Activated CD4-positive, alpha-beta memory T cell treated with anti-CD3 and anti-CD28 coated beads for 36 hours (primary cell): ENCODE results near the gene SMIM35. TPM values are rescaled to one million over a fixed set of nuclear protein-coding genes. Genes with fewer than 3 reads are reported as not detected.

Experiments
- CTCF ChIA-PET: fragments of 350-600 bp; sonication (Branson Sonifier 250); formaldehyde crosslinking; loops from one replicate; lab custom pipeline; 2021; ENCODE audit warnings: antibody characterized with exemption, inconsistent platforms; lab: Charles Lee
- POLR2A ChIA-PET: fragments of 350-600 bp; sonication (Branson Sonifier 250); formaldehyde crosslinking; loops from one replicate; lab custom pipeline; 2021; ENCODE audit warnings: antibody characterized with exemption; lab: Charles Lee
- DNase-seq: peaks from one replicate; pipeline ENCODE4 v3.0.0-alpha.2; 2020
- H3K27ac Mint-ChIP-seq: one replicate; pipeline ENCODE4 v1.8.0; 2021; ENCODE audit warnings: mixed read lengths
- H3K27me3 Mint-ChIP-seq: one replicate; pipeline ENCODE4 v1.8.0; 2021; ENCODE audit warnings: mixed read lengths
- H3K36me3 Mint-ChIP-seq: one replicate; pipeline ENCODE4 v1.8.0; 2021; ENCODE audit warnings: mixed read lengths
- H3K4me1 Mint-ChIP-seq: one replicate; pipeline ENCODE4 v1.8.0; 2021; ENCODE audit warnings: low read depth, mixed read lengths
- H3K4me3 Mint-ChIP-seq: one replicate; pipeline ENCODE4 v1.8.0; 2021; ENCODE audit warnings: mild to moderate bottlenecking, mixed read lengths
- H3K9me3 Mint-ChIP-seq: one replicate; pipeline ENCODE4 v1.8.0; 2021; ENCODE audit warnings: mixed read lengths
- intact Hi-C: fragments of 100-400 bp; cut with micrococcal nuclease; formaldehyde crosslinking; loops from one replicate; pipeline ENCODE4 v1.15.1; 2023
- total RNA-seq, 2 experiments: library from RNA; stranded (reverse); gene quantifications; one replicate each; pipeline ENCODE4 v1.2.3, GENCODE V29; 2021

SMIM35 gene
- total RNA-seq, 2 experiments from 2014 or later: 0.22 to 0.40 TPM

DNA sequence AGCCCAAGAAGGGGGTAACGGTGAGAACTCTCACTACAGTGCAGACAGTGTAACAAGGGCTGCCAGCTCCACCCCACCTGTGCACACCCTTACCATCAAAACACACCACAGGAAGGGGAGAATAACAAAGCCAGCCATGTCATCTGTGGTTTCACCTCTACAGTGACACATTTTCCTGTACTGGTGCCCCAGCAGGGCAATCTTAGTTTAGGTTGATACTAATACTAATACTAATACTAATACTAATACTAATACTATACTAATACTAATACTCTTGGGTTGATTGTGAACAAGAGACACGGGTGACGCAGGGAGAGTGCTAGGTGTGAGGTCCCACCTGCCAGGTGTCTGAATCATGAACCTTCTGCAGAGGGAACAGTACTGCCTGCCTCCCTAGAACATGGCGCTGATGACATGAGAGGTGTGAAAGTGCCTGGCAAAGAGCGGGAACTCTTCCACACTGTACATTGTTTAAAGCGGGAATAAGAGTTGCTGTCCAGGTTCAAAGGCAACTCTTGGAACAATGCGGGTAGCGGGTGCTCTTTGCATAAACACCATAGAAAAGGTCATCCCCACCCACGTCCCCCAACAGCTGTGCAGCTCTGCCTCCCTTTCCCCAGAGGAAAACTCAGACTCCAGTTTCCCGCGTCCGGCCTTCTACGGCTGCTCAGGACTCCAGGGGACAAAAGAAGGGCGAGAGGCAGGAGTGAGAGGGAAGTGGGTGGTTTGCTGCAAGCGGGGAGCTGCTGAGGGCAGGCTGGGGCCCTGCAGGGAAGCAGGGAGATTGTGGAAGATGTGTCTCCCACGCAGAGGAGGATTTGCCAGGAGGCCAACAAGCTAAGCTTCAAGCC lies 34.9 kb downstream of the SMIM35 start:
- Mint-ChIP-seq H3K9me3 (no peaks in the 10 kb centered on the region), H3K4me1 (peaks cover 56% of the 10 kb centered on the region), H3K36me3 (no peaks in the 10 kb centered on the region), H3K4me3 (peak overlapping the region; percentile 41), H3K27ac (peak overlapping the region; percentile 84), H3K27me3 (no peaks in the 10 kb centered on the region)
- DNase-seq: peak; percentile 82
- intact Hi-C loops: loop anchor here (1.0 to 5.0 kb wide), 5 partner anchors 50 to 229 kb away; partner anchors contain the start of gene IL10RA
- ChIA-PET POLR2A (interaction anchor here (1.3 to 4.2 kb wide), 5 partner anchors 50 to 236 kb away, joined by 4 to 47 read pairs (median 17); partner anchors contain the start of gene IL10RA), CTCF (interaction anchor here (0.7 to 6.8 kb wide), 23 partner anchors 10 to 626 kb away, joined by 3 to 248 read pairs (median 11); partner anchors contain the start of genes FXYD2 and IL10RA)

DNA sequence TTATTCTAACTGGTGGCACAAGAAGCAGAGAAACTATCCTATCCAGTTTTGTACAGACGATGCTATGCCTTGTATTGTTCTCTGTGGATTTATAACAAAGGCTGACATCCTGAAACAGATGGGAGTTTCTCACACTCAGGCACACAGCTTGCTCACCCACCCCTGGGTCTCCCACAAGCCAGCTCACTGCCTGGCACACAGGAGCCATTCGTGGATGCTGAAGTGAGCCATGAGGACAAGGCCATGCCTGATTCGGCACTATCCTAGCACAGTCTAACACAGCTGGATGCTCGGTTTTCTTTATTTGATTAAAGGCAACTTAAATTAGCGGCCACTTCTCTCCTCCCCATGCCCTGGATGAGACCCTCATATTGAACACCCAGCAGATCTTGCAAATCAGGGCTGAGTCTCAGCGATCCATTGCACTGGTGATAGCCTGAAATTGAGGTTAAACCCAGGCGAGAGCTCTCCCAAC lies 35.6 kb downstream of the SMIM35 start:
- H3K27me3 Mint-ChIP-seq: no peaks in the 10 kb centered on the region
- DNase-seq: peak; percentile 36
- H3K36me3 Mint-ChIP-seq: no peaks in the 10 kb centered on the region
- no peaks in the 10 kb centered on the region for H3K9me3 Mint-ChIP-seq
- CTCF ChIA-PET: interaction anchor here (0.7 to 6.8 kb wide), 9 partner anchors 9 to 244 kb away, joined by 3 to 248 read pairs (median 82); partner anchors contain the start of gene IL10RA
- peaks cover 62% of the 10 kb centered on the region for H3K4me1 Mint-ChIP-seq
- POLR2A ChIA-PET: interaction anchor here (0.7 to 4.2 kb wide), 4 partner anchors 49 to 106 kb away, joined by 4 to 47 read pairs (median 28); partner anchors contain the start of gene IL10RA
- H3K27ac Mint-ChIP-seq: peak overlapping the region; percentile 84
- intact Hi-C loops: loop anchor here (1.0 to 5.0 kb wide), 4 partner anchors 49 to 191 kb away; partner anchors contain the start of gene IL10RA
- peak overlapping the region; percentile 41 for H3K4me3 Mint-ChIP-seq

DNA sequence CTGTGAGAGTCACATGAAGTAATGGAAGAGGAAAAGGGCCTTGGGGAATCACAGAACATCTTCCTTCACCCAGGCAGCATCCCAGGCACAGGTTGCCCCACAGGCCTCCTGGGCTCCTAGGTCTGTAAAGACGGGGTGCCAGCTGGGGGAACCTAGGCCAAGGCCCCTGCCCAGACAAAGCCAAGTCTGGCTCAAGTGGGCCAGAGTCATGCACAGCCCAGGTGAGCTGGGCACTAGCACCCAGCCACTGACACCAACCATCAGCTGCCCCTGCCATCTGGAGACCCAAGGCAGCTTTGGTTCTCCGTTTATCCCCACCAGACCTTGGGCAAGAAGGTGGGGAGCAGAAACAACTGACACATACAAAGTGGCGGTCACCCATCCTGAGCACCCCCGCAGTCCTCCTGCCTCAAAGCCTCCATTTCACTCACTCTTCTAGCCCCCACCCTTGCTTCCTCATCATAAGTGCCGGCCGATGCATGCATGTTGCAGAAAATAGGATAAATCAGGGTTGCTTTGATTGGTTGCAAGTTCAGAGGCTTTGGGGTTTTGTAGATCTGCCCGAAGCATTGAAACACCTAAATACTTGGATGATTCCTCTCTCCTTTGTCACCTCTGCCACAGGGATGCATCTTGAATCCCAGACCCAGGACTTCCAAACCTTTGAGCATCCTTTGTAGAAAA lies 36.4 kb downstream of the SMIM35 start:
- no peaks in the 10 kb centered on the region for H3K9me3 Mint-ChIP-seq
- ChIA-PET CTCF (interaction anchor here (1.0 to 6.8 kb wide), 7 partner anchors 50 to 243 kb away, joined by 3 to 248 read pairs (median 86); partner anchors contain the start of gene IL10RA), POLR2A (interaction anchor here (0.7 to 4.2 kb wide), 4 partner anchors 49 to 107 kb away, joined by 4 to 47 read pairs (median 28); partner anchors contain the start of gene IL10RA)
- DNase-seq: peak; percentile 8
- peak overlapping the region; percentile 84 for H3K27ac Mint-ChIP-seq
- peaks cover 71% of the 10 kb centered on the region for H3K4me1 Mint-ChIP-seq
- H3K36me3 Mint-ChIP-seq: no peaks in the 10 kb centered on the region
- H3K4me3 Mint-ChIP-seq: no peak overlapping the region
- intact Hi-C loops: loop anchor here (5.0 kb wide), 2 partner anchors 118 to 192 kb away; no protein-coding TSS in a partner anchor
- no peaks in the 10 kb centered on the region for H3K27me3 Mint-ChIP-seq

DNA sequence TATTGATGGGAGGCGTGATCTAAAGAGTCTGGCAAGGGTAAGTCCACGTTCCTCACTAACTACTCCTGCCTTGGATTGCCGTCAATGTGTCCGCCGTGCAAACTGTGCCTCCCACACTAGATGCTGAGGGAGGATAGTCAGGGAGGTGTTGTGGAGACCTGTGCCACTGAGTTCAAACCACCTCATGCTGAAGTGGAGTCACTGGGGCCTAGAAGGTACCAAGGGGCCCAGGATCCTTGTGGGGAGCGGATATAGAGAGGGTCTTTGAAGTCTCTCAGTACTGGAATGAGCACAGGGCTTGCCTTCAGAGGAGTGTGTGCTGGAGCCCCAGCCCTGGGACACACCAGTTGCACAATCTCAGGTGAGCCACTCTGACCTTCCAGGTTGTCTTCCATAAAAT lies 37.0 kb downstream of the SMIM35 start:
- Mint-ChIP-seq H3K4me3 (no peak overlapping the region), H3K27me3 (no peaks in the 10 kb centered on the region), H3K9me3 (no peaks in the 10 kb centered on the region), H3K36me3 (no peaks in the 10 kb centered on the region), H3K27ac (peak overlapping the region; percentile 56), H3K4me1 (peaks cover 76% of the 10 kb centered on the region)
- ChIA-PET CTCF (interaction anchor here (1.0 to 6.8 kb wide), 3 partner anchors 70 to 233 kb away, joined by 3 to 248 read pairs (median 86); no protein-coding TSS in a partner anchor), POLR2A (interaction anchor here (2.5 to 5.4 kb wide), 3 partner anchors 48 to 63 kb away, joined by 11 to 77 read pairs (median 38); partner anchors contain the start of gene IL10RA)
- intact Hi-C loops: loop anchor here (5.0 kb wide), 2 partner anchors 117 to 193 kb away; no protein-coding TSS in a partner anchor
- peak; percentile 16 for DNase-seq

DNA sequence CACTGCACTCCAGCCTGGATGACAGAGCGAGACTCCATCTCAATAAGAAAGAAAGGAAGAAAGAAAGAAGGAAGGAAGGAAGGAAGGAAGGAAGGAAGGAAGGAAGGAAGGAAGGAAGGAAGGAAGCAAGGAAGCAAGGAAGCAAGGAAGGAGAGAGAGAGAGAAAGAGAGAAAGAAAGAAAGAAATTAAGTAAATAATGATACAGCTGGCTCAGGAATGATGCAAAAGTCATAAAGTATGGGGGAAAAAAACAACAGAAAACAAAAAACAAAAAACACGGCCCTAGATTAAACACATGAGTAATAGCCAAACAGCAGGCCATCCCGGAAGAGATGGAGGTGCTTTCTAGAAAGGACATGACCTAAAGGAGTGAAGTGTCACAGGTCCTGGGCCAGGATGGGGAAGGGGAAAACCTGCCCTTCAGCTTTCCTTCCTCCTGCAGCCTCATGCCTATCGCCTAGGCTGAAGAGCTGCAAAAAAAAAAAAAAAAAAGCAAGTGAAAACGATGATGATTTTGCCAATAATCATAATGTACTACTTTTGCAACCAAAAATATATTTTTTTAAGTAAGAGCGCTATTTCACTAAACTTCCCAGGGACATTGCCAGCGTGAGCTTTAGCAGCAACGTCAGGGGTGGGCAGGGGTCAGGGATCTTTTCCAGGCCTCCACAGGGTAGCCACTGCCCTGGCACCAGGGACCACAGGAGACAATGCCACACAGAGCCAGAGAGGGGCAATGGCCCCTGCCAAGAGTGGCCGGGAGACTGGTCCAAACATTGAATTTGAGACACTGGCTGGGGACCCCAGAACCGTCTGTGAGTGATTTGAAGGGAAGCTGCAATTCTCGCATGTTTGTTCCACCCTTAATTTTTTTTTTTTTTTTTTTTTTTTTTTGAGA lies 38.0 kb downstream of the SMIM35 start:
- CTCF ChIA-PET: interaction anchor here (0.6 to 4.8 kb wide), 7 partner anchors 48 to 242 kb away, joined by 3 to 36 read pairs (median 11); no protein-coding TSS in a partner anchor
- Mint-ChIP-seq H3K27ac (peak overlapping the region; percentile 75), H3K9me3 (no peaks in the 10 kb centered on the region), H3K4me3 (no peak overlapping the region), H3K4me1 (peaks cover 87% of the 10 kb centered on the region), H3K36me3 (no peaks in the 10 kb centered on the region), H3K27me3 (no peaks in the 10 kb centered on the region)
- intact Hi-C loops: no loop called here
- POLR2A ChIA-PET: interaction anchor here (0.7 to 5.4 kb wide), 3 partner anchors 47 to 102 kb away, joined by 4 to 77 read pairs (median 11); partner anchors contain the start of gene IL10RA
- DNase-seq: peak; percentile 48

DNA sequence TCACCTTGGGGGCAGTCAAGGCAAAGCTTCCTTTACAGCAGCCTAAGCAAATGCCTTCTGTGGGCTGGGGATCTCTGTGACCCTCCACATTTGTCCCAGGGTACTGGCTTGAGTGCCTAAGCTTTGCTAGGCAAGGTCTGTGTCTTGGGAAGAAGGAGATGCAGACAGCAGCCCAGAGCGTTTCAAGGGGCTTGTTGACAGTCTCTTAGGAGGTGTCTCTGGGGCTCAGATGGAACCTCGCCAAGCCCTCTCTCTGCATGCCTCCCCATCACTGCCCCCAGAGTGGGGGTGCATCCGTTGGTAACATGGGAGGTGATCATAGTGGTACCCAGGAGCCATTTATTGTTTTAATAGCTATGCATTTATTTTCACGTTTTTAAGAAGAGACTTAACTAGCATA lies 39.0 kb downstream of the SMIM35 start:
- peak overlapping the region; percentile 91 for H3K27ac Mint-ChIP-seq
- H3K4me3 Mint-ChIP-seq: no peak overlapping the region
- H3K36me3 Mint-ChIP-seq: no peaks in the 10 kb centered on the region
- H3K27me3 Mint-ChIP-seq: no peaks in the 10 kb centered on the region
- no peaks in the 10 kb centered on the region for H3K9me3 Mint-ChIP-seq
- intact Hi-C loops: no loop called here
- peaks cover 91% of the 10 kb centered on the region for H3K4me1 Mint-ChIP-seq
- ChIA-PET POLR2A (interaction anchor here (0.7 to 5.4 kb wide), 3 partner anchors 46 to 101 kb away, joined by 4 to 77 read pairs (median 11); partner anchors contain the start of gene IL10RA), CTCF (interaction anchor here (1.0 to 4.8 kb wide), 7 partner anchors 47 to 241 kb away, joined by 3 to 36 read pairs (median 11); no protein-coding TSS in a partner anchor)
- no peak for DNase-seq

DNA sequence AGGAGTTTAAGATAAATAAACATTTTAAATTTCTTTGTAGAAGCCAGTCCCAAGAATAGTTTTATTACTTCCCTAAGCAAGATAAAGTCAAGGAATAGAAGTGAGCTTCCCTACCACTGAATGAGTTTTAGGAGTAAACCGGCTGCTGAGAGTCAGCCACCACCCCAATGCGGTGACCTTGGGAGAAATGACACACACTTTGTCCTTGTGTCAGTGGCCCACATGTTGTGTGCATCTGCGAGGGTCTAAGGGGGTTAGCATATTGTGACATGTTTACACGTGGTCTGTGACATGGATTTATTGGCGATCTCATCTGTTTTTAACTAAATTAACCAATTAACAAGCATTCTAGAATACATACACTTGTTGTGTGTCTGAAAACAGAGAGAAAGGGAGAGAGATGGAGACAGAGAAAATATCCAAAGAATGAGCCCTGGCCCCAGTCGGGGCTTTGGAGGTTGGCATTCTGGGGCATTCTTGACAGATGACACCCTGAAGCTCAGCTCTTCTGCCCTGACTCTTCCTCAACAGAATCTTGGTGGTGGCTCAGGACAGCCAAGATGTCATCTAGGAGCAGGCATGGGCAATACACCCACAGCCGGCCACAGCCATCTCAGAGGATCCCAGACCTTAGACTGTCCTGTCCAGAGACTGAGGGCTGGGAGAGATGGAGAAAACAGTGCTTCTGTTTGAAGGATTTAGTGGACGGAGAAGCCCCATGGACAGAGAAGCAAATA lies 39.6 kb downstream of the SMIM35 start:
- H3K27ac Mint-ChIP-seq: peak overlapping the region; percentile 91
- no peaks in the 10 kb centered on the region for H3K36me3 Mint-ChIP-seq
- DNase-seq: peak; percentile 57
- no peaks in the 10 kb centered on the region for H3K27me3 Mint-ChIP-seq
- H3K9me3 Mint-ChIP-seq: no peaks in the 10 kb centered on the region
- H3K4me1 Mint-ChIP-seq: peaks cover 91% of the 10 kb centered on the region
- no peak overlapping the region for H3K4me3 Mint-ChIP-seq
- intact Hi-C loops: loop anchor here (1.0 kb wide), 5 partner anchors 14 to 60 kb away; no protein-coding TSS in a partner anchor
- CTCF ChIA-PET: interaction anchor here (1.0 to 4.8 kb wide), 7 partner anchors 46 to 240 kb away, joined by 3 to 36 read pairs (median 11); no protein-coding TSS in a partner anchor
- POLR2A ChIA-PET: interaction anchor here (1.0 to 5.4 kb wide), 5 partner anchors 40 to 67 kb away, joined by 3 to 77 read pairs (median 11); partner anchors contain the start of gene IL10RA

DNA sequence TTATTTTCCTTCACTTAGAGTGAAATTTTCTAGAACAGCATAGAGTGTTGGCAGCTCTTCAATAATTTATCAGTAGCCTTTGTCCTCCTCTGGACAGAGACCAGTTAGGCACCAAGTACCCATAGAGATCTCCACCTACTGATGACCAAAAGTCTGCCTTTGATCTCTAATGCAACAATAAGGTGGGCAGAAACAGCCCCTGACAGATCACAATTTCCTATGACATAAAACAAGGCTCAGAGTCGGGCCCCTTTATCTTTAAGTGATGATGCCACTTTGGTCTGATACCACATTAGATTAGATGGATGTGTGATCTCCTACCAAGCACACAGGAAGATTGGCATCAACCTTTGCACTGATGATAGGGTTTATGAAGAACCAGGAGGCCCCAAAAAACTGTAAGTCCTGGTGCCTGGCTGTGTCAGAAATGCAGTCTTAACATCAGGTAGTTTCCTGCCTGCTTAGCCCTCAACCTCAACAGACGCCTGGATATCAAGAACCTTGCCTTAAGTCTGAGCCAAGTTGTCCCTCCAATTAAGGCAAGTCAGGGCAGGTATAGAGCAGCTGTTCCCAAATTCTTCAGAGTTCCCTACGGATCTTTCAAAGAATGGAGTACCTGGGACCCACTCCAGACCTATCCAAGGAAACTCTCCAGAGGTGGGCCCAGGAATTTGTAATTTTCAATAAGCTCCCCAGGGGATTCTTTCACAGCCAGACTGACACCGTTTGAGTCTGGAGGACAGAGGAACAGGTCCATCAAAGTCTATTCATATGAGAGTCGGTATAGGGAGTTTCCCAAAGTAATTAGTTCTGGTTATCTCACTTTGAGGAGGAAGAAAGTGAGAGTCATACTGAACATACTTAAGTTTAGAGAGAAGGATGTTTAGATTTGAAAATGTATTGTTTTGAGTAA lies 40.5 kb downstream of the SMIM35 start:
- Mint-ChIP-seq H3K4me1 (peaks cover 91% of the 10 kb centered on the region), H3K9me3 (no peaks in the 10 kb centered on the region), H3K27ac (peak overlapping the region; percentile 91), H3K4me3 (peak overlapping the region; percentile 28), H3K36me3 (no peaks in the 10 kb centered on the region), H3K27me3 (no peaks in the 10 kb centered on the region)
- ChIA-PET CTCF (interaction anchor here (0.9 to 4.8 kb wide), 5 partner anchors 24 to 229 kb away, joined by 3 to 36 read pairs (median 18); no protein-coding TSS in a partner anchor), POLR2A (interaction anchor here (0.7 to 5.4 kb wide), 10 partner anchors 38 to 99 kb away, joined by 3 to 77 read pairs (median 4); partner anchors contain the start of gene IL10RA)
- DNase-seq: peak; percentile 58
- intact Hi-C loops: loop anchor here (1.0 kb wide), 5 partner anchors 13 to 59 kb away; no protein-coding TSS in a partner anchor

DNA sequence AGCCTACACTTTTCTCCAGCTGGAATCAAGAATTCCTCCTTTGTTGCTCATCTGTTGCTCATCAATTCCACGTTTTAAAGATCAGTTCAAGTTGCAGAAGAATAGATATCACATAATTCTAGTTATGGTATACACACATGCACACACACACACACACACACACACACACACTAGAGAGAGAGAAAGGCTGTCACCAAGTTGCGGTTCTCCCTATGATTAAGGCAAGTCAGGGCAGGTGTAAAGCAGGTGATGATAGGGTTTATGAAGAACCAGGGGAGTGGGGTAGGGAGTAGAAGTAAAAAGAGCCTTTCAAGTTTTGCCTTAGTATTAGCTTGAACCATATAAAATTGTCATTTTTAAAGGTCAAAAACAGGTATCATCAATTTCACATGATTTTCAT lies 41.6 kb downstream of the SMIM35 start:
- H3K27me3 Mint-ChIP-seq: no peaks in the 10 kb centered on the region
- H3K4me1 Mint-ChIP-seq: peaks cover 82% of the 10 kb centered on the region
- ChIA-PET POLR2A (interaction anchor here (0.7 to 5.4 kb wide), 7 partner anchors 37 to 98 kb away, joined by 3 to 77 read pairs (median 4); partner anchors contain the start of gene IL10RA), CTCF (interaction anchor here (0.9 to 4.8 kb wide), 5 partner anchors 23 to 228 kb away, joined by 3 to 36 read pairs (median 18); no protein-coding TSS in a partner anchor)
- intact Hi-C loops: no loop called here
- peak overlapping the region; percentile 91 for H3K27ac Mint-ChIP-seq
- peak; percentile 31 for DNase-seq
- no peak overlapping the region for H3K4me3 Mint-ChIP-seq
- no peaks in the 10 kb centered on the region for H3K9me3 Mint-ChIP-seq
- H3K36me3 Mint-ChIP-seq: no peaks in the 10 kb centered on the region
